NCI-H2227 treated with DMSO at 0.1 percent for 48 hours (cell line): ENCODE results near the gene MAP2K6.

ENCODE experiments used
- DNase-seq: peaks from one replicate; lab custom pipeline; 2025; lab: John Stamatoyannopoulos, UW

Gene MAP2K6

GRCh38 chr17:69427486-69428197, 13.1 kb downstream of the MAP2K6 start:
- DNase-seq = no peak

DNA sequence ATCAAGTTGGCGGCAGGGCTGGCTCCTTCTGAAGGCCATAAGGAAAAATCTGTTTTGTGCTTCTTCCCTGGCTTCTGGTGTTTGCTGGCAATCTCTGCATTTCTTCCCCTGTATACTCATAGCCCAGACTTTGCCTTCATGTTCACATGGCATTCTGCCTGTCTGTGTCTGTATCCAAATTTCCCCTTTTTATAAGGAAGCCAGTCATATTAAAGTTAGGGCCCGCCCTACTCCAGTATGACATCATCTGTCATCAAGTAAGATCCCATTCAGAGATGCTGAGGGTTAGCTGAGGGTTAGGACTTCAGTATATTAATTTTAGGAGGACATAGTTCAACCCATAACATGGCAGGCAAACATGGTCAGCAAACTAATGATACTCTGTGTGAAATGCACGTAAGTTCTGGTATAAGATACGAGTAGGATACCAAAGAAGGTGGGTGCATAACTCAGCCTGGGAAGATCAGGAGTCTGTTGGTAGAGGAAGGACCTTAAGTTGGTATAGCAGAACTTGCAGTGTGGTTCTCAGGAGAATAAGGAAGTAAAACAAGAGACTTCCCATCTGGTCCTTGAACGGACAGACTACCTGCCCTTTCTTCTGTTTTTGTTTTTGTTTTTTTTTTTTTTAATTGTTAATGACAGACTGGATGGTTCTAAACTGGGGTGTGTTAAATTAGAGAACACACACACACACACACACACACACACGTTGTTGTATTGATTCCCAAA, 13.9 kb downstream of the MAP2K6 start:
- DNase-seq = no peak

DNA sequence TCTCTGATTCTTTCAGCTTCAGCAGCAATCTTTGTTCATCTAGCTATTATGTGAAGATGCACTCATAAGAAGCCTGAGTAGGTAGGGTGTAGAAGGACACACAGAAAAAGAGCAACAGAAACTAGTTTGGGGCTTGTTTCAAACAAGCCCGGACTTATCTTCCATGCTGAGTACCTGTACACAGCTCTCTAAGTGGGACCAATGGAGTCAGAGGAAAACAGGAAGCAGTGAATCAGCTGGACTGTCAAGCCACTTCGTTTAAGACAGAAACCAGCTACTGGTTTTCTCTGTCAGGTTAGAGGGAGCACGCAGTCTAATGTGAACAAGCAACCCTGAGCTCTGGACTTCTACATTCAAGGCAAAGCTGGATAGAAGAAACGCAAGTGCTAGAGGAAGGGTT, 16.0 kb downstream of the MAP2K6 start:
- no peak for DNase-seq

GRCh38 chr17:69431835-69432234, 17.3 kb downstream of the MAP2K6 start:
- no peak for DNase-seq

DNA sequence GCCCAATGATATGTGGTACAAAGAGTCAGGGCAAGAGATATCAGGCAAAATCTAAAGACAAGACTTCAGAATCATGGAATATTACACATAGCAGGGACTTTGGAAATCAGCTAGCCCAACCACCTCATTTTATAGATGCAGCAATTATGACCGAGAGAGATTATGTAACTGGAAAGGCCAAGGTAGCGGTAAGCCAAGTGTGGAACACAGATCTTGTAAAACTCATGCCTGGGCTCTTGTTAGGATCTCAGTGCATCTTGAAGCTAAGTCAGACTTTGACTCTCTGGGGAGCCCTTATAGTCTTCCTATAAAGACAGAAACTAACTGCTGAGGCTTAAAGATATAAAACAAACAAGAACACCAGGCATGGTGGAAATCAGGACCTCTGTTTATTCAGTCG, 18.6 kb downstream of the MAP2K6 start:
- DNase-seq = no peak

- DNase-seq = peak; percentile 56
Observed at GRCh38 chr17:69434164-69434579, 19.7 kb downstream of the MAP2K6 start.

- no peak for DNase-seq
Observed at GRCh38 chr17:69435971-69436696, 21.6 kb downstream of the MAP2K6 start.

GRCh38 chr17:69437475-69437874, 23.0 kb downstream of the MAP2K6 start:
- DNase-seq = no peak

- no peak for DNase-seq
Observed at GRCh38 chr17:69438776-69439175, 24.3 kb downstream of the MAP2K6 start.

DNA sequence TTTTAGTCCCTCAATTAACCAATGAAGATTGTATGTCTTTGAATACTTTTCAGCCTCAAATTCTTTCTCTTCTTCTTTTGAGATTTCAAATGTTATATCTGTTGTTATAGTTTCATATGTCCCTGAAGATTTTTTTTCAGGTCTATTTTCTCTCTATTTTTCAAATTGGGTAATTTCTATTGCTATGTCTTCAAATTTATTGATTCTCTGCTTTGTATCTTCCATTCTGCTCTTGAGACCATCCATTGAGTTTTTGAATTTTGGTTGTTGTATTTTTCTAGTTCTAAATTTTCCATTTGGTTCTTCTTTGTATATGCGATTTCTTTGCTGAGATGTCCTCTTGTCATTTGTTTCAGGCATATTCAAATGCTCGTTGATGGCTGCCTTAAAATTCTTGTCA, 26.7 kb downstream of the MAP2K6 start:
- DNase-seq = no peak

GRCh38 chr17:69443138-69443537, 28.6 kb downstream of the MAP2K6 start:
- DNase-seq = no peak

DNA sequence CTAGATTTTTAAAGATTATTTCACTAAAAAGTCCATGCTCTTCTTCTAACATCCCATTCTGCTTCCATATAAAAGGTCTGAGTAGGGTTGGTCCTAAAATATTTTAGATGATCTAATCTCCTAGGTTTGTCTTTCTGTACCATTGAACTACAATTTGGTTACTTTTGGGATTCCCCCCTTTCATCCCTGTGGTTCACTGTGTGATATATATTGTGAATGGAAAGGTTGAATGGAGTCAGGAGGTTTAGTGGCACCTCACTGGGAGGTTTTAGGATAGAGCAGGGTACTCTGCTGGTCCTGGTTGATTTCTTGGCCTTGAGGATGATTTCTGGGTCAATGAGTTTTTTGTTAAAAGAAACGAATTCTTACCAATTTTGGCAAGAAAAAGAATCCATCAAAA, 29.5 kb downstream of the MAP2K6 start:
- DNase-seq = no peak

GRCh38 chr17:69445132-69445531, 30.6 kb downstream of the MAP2K6 start:
- DNase-seq = no peak

DNA sequence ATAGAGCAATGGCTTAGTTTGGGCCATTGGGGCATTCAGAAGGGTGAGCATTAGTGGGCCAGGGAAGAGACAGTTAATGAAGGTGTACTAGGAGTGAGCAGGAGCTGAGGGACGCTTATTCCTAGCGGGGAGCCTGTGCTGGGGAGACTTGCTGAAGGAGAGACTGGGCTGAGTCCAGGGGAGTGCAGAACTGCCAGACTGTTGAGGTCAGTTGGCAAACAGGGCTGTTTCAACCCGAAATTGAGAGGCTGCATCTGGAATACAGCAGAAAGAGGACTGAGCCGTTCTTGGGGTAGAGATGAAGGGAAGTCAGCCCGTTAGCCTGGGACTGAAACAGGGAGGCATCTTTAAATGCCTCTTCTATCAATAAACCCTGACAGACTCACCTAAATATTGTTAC, 33.2 kb downstream of the MAP2K6 start:
- no peak for DNase-seq

DNA sequence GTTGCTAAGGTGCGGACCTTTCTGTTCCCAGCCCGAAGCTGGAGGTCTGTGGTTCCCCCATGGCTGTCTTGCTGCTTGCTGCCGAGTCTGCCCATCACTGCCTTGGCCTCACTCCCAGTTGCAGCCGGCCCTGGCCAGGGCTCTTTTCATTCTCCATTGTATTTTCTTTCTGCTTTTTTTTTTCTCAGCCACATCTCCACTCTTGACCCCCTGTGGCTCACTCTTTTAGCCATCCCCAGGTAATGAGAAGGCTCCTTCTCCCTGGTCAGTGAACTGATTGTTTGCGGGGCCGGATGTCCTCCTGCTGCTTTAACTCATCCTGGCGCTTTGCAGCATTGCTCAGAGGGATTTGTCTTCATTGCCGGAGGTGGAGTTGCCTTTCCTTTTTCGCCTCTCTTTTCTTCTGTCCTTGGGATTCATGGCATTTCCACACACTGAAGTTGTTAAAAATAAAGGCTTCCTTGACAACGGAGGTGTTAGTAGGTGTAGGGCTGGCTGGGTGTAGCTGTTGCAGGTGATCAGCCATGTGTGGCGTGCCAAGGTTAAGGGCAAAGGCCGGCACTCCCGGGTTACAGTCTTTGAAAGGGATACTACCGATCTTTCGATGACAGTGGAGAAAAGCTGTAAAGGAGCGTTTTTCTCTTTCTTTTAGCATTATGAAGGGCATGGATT, 34.1 kb downstream of the MAP2K6 start:
- peak; percentile 47 for DNase-seq

DNA sequence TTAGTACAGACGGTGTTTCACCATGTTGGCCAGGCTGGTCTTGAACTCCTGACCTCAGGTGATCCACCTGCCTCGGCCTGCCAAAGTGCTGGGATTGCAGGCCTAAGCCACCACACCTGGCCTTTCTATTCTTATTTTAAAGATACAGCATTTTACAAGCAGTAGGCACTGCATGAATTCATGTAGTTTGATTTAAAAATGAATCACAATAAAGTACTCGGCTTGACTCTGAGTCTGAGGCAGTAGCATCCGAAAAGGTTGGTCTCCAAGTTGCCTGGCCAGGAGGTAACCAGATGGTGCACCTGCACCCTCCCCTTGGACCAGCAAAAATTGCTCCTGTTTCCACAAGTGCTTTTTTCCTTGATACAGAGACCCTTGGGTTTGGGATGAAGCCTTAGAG, 35.6 kb downstream of the MAP2K6 start:
- no peak for DNase-seq

DNA sequence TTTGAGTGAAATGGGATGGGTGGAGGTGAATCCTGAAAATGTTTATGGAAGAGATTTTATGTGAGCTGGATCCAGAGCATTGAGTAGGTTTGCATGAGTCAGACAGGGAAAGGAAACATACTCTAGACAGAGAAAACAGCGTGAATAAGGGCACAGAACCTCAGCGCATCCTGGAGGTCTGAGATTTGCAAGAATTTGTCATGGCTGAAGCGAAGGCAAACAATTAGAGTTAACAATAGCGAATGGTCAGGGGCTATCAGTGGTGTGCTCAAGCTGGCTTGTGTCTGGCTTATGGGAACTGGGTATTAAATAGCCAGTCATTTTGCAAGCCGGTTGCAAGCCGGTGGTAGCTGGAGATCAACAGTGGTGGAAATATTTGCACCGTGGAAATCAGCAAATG, 36.4 kb downstream of the MAP2K6 start:
- DNase-seq = no peak

GRCh38 chr17:69451416-69452394, 37.2 kb downstream of the MAP2K6 start:
- DNase-seq = no peak

- no peak for DNase-seq
Observed at GRCh38 chr17:69452664-69453260, 38.3 kb downstream of the MAP2K6 start.

GRCh38 chr17:69454051-69454450, 39.6 kb downstream of the MAP2K6 start:
- DNase-seq = no peak

GRCh38 chr17:69455040-69455439, 40.5 kb downstream of the MAP2K6 start:
- DNase-seq = no peak
